HG03575 (cell line): Measurements from ENCODE around the gene CREB3L2.

ENCODE experiments used
- ATAC-seq: cut with Tn5 transposase; IDR thresholded peaks from one replicate; pipeline ENCODE4 v1.9.1; 2021; ENCODE audit not compliant: unreplicated experiment, insufficient number of reproducible peaks, low FRiP score; ENCODE audit errors: extremely low read depth

Gene CREB3L2

DNA sequence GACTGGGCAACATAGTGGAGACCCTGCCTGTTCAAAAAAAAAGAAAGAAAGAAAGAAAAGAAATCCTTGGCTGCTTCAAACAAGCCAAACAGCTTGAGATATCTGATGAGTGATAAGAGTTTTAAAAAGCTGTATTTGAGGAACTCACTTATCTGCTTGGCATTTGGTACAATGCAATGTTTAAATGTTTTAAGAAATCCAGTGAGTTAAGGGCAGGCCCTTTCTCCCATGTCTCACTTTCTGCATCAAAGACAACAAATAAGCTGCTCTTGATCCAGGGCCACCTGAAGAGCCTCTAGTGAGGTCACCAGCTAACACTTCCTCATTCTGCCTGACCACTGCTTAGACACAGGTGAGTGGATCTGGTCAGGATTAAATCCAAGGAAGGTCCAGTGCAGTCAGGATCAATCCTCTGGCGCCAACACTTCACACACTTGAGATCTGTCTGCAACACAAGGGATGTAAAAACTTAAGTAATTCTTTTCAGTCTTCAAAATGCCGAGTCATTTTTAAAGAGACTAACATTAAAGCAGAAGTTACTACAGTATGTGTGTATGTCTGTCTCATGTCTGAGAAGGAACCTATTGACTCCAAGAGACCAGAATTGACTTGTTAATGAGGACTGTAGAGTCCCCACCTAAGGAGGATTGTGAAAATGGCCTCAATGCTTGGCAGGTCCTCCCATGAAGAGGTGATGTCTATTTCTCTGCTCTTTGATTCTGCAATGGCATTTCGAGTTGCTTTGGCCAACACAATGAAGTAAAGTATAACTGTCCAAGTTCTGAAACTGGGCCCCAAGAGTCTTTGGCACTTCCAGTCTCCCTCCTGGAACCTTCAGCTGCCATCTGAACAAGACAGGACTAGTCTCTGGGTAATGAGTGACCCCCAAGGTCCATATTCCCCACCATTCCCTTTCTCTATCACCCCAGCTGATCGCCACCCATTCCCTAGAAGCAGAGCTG is 43.1 kb downstream of the CREB3L2 start:
- no peak for ATAC-seq

- ATAC-seq = no peak
These were observed 44.0 kb downstream of the CREB3L2 start for GRCh38 chr7:137957887-137958286.

DNA sequence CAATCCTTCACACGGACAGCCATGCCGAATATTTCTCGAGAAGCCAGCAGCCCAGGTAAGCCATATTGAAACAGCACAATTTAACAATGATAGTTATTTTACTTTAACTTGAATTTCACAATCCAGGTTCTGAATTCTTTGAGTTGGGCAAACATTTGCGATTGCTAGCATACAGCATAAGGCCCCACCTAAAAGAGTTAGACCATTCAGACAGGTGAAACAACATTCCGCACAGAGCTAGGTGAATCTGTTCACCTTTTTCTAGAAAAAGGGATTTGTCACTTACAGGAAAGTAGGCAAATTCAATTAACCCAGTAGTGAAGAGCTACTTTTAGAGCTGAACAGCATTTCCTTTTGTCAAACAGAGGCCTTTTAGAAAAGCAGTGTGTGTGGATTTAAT is 45.3 kb downstream of the CREB3L2 start:
- ATAC-seq = no peak

- ATAC-seq = no peak
These were observed 45.7 kb downstream of the CREB3L2 start for GRCh38 chr7:137956183-137956582.

GRCh38 chr7:137954614-137955013 is 47.3 kb downstream of the CREB3L2 start:
- no peak for ATAC-seq

DNA sequence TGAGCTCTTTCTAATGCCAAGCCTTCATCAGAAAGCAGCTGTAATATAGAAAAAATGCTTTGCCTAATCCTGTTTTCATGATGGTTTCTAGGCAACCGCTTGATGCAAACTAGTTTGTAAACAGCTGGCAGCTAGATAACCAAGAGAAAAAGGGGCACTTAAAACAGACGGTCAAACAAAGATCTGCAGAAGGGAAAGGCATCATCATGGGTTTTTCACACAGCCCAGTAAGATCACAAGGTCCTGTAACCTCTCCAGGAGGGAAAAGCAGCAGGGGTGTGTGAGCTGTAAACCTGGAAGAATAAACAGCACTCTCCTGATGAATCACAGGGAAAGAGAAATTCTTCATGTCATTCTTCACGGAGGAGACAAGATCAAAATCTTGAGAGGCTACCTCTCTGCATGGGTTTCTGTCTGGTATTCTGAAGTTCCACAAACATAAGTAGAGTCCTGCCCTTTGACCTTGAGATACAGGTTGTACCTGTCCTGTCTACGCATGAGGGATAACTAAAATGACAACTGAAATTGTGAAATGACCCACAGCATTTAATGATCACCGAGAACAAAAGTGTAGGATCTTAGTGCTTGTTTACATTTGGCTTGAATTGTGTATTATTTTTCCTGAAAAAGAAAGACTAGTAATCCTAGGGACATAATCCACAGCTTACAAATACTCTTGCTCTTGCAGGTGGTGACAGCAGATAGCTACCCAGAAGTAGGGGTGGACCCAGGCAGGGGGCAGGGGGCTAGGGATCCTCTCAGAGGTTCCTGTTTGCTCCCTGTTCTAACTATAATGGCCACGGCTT is 48.0 kb downstream of the CREB3L2 start:
- no peak for ATAC-seq

DNA sequence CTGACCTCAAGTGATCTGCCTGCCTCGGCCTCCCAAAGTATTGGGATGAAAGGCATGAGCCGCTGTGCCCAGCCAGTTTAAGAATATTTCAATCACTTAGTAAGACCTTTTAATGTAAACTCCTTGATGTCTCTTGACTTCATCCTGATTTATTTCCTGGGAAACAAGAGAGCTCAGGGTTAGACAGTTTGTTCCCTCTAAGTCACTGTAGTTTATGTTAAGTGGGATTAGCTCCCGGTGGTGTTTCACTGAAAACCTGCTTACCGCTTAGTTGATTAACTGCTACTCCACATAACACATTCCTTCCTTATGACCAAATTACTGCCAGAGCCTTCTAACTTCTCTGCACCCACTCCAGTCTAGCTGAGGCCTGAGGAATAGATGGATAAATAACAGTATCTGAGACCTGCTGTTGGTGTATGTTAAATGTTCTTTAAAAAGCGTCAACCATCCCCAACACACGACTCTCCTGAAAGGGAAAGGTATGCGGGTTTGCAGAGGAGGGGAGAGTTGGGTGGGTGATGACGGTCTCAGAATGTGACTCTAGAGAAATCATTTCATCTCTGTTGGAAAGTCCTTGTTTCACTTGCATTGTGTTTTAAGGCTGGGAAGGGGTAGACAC is 48.7 kb downstream of the CREB3L2 start:
- no peak for ATAC-seq

GRCh38 chr7:137952426-137952805 is 49.5 kb downstream of the CREB3L2 start:
- ATAC-seq = no peak

DNA sequence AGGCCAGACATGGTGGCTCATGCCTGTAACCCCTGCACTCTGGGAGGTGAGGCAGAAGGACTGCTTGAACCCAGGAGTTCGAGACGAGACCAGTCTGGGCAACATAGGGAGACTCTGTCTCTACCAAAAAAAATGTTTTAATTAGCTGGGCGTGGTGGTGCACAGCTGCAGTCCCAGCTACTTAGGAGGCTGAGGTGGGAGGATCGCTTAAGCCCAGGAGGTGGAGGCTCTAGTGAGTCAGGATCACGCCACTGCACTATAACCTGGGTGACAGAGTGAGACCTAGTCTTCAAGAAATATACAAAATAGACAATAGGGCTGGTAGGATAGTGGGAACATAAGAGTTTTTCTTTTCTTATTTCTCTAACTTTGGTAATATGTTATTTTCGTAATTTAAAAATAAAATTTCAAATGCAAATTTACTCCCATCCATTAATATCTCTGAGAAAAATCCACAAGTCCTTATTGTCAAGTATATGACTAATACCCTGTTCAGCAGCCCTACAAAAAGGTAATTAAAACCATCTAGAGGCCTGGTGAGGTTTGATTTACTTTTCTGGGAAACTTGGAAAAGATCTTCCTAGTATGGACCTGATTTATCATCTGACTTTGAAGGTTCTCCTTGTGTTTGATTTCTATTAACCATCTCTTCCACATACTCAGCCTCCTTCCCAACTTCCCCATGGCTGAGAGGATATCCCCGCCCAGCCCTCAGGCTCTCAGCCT is 50.0 kb downstream of the CREB3L2 start:
- no peak for ATAC-seq

- ATAC-seq = no peak
These were observed 50.9 kb downstream of the CREB3L2 start for GRCh38 chr7:137950967-137951366.

- ATAC-seq = no peak
These were observed 51.6 kb downstream of the CREB3L2 start for GRCh38 chr7:137950263-137950621.

DNA sequence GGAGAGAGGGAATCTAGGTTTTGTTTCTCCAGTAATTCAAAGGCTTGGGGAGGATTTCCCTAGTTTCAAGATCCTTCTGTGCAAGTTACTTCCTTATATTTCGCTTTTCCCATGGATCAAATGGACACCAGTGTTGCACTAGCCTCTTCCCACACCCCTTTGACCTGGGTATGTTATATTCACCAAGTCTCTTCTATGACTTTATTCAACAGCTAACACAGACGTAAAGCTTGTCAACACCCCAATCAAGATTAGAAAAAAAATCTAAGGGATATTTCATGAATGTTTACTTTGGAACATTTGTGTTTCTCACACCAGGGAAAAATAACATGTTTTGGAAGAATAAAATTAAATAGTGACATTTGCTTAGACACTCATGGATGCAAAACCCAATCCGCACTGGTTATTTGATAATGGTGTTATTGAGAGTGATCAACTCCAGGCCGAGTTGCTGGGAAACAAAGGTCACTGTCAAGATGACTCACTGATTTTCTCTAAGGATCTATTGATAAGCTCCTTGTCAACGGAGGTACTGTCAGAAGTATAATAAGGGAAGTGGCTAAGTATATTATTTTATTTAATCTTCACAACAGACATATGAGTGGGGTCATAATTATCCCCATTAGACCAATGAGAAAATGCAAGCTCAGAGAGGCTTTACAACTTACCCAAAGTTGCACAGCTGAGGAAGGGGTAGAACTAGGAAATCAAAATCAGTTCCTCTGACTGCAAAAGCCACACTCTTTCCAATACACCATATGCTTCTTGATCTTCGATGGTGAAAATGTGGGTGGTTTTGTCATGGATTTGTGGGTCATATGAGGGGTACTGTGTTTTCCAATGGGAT is 52.2 kb downstream of the CREB3L2 start:
- no peak for ATAC-seq

DNA sequence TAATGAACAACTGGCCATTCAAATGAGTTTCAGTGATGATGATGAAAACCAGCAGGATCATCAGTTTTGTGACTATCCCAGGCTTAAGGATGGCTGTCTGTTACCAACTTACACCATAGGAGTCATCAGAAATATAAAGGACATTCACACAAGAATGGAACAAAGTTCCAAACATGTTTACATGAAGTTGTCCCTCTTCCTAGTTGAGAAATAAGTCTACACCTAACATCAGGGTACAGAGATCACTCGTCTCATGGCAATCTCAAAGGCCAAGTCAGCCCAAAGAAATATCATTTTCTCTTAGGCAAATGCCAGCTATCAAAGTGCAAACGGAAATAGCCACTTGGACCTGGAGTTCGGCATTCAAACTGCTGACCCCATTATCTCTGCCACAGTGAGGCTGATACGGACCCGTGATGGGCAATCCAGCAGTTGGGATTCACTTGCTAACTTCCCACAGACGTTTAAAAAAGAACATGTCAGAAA is 53.0 kb downstream of the CREB3L2 start:
- no peak for ATAC-seq

GRCh38 chr7:137948083-137948844 is 53.6 kb downstream of the CREB3L2 start:
- ATAC-seq = no peak

DNA sequence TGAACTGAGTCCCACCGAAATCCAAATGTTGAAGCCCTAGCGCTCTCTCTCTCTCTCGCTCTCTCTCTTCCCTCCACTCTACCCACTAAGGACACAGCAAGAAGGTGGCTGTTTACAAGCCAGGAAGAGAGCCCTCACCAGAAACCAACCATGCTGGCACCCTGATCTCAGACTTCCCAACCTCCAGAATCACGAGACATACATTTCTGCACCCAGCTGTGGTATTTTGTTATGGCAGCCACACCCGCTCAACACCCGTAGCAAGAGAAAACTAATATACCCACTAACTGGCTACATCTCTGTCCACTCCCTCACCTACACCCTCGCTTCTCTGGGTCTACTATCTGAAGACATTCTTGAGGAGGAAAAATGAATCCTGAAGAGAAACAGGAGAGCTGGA is 54.8 kb downstream of the CREB3L2 start:
- ATAC-seq = no peak

GRCh38 chr7:137946011-137946410 is 55.9 kb downstream of the CREB3L2 start:
- no peak for ATAC-seq

DNA sequence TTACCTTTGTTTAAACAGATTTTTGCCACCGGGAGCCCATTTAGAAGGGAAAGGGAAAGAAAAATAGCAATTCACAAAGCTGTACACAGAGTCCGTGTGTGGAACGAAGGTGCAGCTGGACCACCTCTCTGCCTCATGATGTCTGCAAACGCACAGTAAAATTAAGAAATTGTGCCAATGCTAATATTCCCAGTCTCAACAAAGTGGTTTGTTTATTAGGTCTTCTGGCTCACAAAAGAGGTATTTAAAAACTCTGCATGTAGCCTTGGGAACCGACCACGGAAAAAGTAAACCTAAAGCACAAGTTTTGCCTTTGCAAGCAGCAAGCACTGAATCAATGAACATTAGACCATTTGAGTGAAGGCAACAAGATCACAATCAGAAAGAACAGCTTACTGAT is 57.7 kb downstream of the CREB3L2 start:
- ATAC-seq = no peak
